GM19328 (cell line): ENCODE measurements around the gene GRIN3A.
A peak's percentile ranks its signal among the peaks of the same experiment; 100 is the strongest.

Experiments
- ATAC-seq: cut with Tn5 transposase; IDR thresholded peaks from one replicate; pipeline ENCODE4 v1.9.1; 2021; ENCODE audit warnings: mild to moderate bottlenecking, moderate library complexity; ENCODE audit not compliant: unreplicated experiment

GRIN3A gene

DNA sequence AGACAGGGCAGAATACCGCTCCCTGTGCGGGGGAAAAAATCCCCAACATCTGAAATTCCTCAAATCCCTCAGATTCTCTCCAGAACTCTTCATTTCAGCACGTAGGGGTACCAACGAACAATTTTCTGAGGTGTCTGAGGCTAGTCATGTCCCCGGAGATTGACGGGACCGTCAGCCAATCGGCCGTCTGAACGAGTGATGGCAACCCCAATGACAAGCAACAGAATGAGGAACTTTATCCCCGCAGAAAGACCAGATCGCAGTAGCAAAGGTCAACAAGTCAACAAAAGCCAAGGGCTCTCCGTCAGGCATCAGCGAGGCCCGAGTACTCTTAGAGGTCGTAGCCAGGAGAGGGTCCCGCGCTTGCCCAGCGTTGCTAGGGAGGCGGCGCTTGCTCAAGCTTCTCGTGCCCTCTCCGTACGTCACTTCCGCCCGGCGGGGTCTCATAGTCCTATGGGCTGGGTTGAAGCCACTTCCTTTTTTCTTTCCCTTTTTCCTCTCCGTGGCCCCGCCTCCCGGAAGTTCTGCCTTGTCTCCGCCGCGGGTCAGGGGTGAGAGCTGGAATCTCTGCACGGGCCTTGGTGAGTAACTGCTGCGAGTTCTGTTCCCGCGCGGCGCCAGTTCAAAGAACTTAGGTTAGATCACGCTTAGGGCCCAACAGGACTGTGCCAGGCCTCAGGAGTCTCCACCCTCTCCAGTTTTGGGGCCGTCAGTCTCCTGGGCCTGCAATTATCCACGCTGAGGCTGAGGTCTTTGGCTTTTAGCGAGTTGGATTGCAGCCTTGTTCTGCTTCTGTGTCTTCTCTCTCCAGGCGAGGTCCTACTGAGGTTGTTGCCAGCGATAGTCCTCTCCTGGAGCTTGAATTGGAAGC lies 204.9 kb downstream of the GRIN3A start, which contains the start of gene RNF20:
Gene RNF20 (plus strand): TSS at position 520 of the 871 bp plus-strand sequence. CDS start 1,571 bp downstream, outside the sequence.
- peak; percentile 98 for ATAC-seq

DNA sequence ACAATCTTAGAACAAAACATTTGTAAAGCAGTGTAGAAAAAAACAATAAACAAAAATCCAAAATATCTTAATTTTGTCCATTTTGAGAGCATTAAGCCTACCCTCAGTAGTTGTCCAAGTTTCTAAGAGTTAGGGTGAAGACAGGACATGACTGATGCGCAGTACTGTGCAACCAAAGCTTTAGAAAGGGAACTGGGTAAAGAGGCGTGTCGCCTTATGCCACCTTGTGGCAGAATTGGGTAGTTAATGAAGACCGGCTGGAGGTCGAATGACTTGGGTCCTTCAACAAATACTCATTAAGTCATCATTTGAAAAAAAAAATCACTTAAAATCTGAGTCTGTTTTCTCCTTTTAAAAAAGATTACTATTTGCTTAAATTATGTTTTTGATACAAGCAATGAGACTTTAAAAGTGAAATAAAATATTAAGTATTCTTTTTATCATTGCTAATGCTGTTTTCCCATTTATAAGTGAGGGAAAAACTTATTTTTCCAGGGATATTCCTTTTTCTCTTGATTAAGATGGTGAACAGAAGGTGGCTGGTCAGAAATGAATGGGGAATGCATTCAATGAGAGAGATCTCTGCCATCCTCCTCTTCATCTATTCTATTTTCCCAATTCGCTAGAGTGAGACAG lies 208.3 kb downstream of the GRIN3A start:
- peak; percentile 38 for ATAC-seq

DNA sequence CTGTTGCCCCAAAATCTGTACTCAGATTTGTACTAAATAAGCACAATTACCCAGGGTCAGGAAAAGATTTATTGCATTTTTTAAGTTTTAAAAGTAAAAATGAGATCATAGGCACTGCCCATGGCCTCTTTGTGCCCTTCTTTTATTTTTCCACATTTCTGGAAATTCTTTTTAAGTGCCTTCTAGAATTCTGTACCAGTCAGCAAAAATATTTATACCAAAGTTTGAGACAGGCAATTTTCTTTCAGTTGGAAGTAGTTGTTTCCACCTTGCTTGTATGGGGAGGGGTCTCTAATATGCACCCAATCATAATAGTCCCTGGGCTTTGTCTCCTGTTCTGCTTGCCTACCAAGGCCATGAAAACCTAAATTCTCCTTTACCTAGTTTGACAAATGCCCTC lies 210.4 kb downstream of the GRIN3A start:
- no peak for ATAC-seq

DNA sequence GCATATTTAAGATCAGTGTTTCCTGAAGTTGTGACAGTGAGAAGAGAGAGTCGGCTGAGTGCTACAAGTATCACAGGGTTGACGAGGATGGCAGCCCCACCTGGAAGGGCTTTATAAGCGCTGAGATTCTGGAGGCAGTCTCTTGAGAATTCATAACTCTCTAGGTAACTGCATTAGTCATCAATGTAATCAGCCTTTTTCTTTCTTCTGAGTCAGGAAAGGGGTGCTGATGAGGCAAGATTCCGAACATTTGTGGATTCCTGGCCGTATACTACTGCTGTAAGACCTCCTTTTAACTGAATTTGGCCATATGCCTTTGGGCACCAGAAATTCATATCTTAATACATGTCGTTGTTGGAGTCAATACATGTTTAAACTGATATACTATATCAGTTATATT lies 211.4 kb downstream of the GRIN3A start:
- ATAC-seq: no peak

DNA sequence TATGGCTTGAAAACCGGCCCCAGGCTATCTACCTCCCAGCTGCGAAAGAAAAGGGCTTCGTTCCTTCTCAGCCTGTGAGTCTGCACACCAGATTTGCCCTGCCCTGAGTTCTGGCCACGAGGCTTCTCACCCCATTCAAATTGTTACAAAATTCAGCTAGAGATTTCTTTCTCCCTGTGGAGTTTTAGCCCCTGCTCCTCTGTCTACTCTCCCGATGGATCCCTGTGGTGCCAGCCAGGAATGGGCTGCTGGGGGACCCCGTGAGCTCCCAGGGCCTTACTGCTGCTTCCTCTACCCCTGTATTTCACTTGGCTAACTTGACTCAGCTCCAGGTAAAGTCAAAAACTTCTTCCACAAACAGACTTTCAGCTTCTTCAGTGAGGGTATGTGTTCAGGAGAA lies 214.1 kb downstream of the GRIN3A start:
- ATAC-seq: no peak
